ENCODE measurements around the gene STXBP6.
"Not testable (repeated sequence)": the region's sequence is repeated elsewhere in the genome, so short reads cannot be mapped to it uniquely, and the experiment has no call there.

STXBP6 gene

DNA sequence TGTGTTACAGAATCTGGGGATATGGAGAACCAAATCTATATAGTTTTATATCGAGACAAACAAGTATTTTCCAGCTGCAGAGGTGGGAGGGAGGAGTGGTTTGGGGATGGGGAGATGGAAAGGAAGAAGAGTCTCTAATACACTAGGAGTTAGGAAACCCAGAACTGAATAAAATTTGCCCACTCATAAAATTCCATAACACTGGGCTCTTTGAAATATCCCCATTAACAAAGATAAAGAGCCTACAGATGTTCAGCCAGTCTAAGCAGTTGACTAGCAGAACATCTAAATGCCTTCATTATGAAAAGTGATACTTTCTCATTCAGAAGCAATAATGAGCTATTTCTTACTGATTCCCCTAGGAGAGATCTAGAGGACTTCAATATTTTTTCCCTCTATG is 264.2 kb downstream of the STXBP6 start:
- no peak for DNase-seq

DNA sequence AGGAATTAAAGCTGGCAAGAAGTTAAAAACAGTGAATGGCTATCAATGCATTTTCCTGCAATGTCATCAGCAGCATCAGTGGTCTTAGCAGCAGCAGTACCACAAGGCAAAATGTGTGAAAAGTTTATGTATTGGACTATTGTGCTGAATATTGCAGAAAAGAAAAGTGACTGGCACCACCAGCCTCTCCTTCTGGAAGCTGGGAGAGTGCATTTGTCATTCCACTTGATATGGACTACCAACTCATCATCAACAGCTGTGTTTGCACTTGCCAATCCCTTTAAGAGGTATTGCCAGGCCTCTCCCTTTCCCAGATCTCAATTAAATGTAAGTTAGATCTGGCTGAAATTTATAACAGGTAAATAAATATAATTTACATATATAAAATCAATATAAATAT is 265.0 kb downstream of the STXBP6 start:
- DNase-seq = no peak

DNA sequence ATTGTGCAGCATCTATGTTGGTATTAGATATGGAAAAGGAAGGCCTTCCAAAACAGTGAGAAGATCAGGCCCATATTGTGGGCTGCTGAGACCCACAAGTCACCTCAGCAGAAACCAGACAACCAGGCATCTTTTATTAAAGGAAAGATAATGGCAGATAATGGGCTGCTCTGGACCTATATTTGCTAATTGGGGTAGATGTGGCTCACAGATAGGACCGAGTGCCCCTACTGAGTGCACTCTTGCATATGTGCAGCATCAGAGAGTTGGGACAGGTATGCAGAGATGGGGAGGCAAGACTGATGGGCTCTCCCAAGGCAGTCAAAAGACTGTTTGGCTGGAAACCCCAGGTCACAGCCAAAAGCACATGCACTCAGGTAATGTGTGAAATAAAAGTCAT is 266.2 kb downstream of the STXBP6 start:
- DNase-seq = no peak

DNA sequence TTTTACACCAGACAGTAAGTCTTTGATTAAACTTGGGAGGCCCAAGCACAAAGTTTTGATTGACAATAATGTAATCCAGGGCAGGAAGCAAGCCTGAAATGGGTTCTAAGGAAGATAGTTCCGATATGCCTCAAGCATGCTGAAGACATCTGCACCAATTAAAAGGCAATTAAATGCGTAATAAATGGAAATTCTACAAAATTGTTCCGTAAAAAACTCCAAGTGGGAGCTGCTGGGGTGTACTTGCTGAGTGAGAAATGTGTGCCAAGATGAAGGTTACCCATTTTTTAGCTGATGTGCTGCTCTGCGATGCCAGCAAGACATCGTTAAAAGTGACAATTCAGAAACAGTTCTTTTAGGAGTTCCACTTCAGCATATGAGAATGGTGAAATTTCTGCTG is 269.7 kb downstream of the STXBP6 start:
- DNase-seq = no peak

DNA sequence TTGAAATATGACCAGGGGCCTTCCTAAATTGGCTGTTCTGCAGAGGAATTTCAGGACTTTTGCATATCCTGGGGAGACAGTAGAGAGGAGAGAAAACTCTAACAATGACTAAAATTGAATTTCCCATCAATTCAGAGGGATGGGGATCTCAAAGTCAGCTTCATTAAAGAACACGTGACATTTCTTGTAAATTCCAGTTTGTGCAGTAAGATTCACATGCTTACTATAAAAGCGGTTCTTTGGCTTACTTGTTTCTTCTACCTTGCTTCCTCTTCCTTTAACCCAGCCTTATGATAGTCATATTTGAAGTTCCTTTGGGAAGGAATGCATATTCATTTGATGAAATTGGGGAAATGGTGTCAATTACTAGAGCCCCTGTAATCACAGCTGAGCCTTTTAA is 272.3 kb downstream of the STXBP6 start:
- DNase-seq = no peak

DNA sequence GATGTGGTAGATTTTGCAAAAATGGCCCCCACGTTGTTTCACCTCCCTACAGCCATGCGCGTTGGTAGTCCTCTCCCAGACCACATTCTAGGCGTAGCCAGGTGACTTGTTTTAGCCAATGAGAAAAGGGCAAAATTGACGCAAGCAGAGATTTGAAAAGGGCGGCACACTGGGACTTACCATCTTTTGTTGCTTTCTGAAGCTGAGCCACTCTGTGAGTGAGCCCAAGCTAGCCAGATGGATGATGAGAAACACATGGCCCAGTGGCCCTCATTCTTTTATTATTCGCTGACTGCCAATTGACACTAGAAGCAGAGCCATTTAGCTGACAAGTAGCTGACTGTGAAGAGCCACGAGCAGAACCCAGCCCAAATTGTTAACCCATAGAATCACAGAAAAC is 274.0 kb downstream of the STXBP6 start:
- no peak for DNase-seq

DNA sequence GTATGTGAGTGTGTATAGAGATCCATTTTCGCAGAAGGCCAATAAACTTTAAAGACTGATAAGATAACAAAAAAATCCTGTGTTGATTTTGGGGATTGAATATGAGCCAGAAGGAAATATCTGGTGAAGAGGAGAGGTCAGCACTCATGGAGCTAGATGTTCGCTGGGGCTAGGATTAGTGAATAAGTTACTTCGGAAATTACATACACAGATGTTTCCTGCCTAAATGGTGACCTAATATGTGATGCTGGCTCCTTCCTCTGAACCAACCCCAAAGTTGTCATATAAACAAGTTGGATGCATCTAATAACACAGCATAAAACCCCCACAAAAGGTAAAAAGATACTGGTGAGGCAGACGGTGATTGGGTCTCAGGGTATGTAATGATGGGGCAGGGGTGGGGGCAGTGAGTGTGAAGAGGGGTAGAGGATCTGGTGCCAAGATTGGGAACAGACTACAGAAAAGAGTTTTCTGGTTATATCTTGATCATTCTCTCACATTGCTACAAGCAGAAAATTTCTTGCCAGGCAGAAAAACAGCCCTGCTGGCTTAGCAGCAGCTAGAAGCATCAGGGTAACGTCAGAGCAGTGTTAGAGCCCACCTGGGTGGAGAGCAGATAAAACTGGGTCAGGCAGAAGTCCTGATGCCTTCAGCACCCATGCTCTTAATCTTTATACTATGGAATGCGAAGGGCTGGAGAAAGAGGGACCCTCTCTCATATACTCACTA is 275.6 kb downstream of the STXBP6 start:
- DNase-seq = no peak

DNA sequence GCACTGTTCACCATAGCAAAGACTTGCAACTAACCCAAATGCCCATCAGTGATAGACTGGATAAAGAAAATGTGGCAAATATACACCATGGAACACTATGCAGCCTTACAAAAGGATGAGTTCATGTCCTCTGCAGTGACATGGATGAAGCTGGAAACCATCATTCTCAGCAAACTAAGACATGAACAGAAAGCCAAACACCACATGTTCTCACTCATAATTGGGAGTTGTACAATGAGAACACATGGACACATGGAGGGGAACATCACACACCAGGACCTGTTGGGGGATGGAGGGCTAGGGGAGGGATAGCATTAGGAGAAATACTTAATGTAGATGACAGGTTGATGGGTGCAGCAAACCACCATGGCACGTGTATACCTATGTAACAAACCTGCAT is 276.4 kb downstream of the STXBP6 start:
- DNase-seq = not testable (repeated sequence)

DNA sequence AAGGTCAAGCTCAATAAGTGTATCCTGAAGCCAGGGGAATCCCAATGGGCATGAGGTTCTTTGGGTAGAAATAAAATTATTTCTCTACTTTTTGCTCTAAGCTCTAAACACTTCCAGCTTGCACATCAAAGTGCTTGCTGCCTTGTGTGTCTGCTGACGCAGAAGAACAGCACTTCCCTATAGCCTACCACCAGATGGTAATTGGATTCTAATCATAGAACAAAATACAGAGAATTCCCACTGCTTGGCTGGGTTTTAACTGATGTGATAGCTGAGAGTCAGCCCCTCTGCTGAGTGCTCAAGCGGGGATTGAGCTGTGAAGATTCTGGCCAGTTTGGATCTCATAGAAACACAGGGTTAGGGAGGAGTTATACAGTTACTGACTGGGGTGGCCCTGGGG is 283.5 kb downstream of the STXBP6 start:
- no peak for DNase-seq

DNA sequence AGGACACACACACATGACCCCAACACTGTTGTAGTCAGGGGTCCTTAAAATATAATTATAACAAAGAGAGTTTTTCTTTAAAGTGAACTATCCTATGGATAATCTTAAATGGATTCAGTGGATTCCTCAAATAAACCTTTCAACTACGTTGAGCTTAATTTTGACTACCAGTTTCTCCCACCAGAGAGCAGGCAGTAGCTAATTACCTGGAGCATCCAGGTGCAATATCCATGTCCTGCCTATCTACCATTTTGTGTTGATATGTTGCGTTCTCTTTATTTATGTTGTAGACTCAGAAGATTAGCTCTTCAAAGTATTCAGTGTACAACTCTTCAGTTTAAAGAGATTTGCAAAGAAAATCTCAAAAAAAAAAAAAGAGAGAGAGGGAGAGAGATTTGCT is 288.8 kb downstream of the STXBP6 start:
- no peak for DNase-seq

Data from CD4-positive, alpha-beta T cell treated with Interleukin-12 subunit alpha and Interleukin-12 subunit beta, for 1 hour (primary cell).